LNCAP (cell line): ENCODE measurements around the gene CDC42BPA.

Source experiments
- CTCF ChIP-seq: fragments of 450-650 bp; IDR thresholded peaks from 2 replicates; pipeline ENCODE4 v1.5.1; 2017; ENCODE audit warnings: mild to moderate bottlenecking

The CDC42BPA gene

GRCh38 chr1:226986496-226987178, 331.7 kb downstream of the CDC42BPA start:
- TF ChIP-seq CTCF: no peak

- no peak for TF ChIP-seq CTCF
Observed at GRCh38 chr1:226985839-226986463, 332.3 kb downstream of the CDC42BPA start.

GRCh38 chr1:226985239-226985838, 333.0 kb downstream of the CDC42BPA start:
- no peak for TF ChIP-seq CTCF

GRCh38 chr1:226984521-226985238, 333.6 kb downstream of the CDC42BPA start:
- no peak for TF ChIP-seq CTCF

GRCh38 chr1:226983992-226984364, 334.3 kb downstream of the CDC42BPA start:
- no peak for TF ChIP-seq CTCF

- no peak for TF ChIP-seq CTCF
Observed at GRCh38 chr1:226983247-226983991, 334.9 kb downstream of the CDC42BPA start.

- TF ChIP-seq CTCF: no peak
Observed at GRCh38 chr1:226982451-226983177, 335.7 kb downstream of the CDC42BPA start.
